Natural killer cell treated with Interleukin-12 subunit alpha and Interleukin-12 subunit beta and Interleukin-15 and Interleukin-18, amount 100 ng/mL, for 72 hours (primary cell): ENCODE measurements around the gene TMEM131L. TPM values are rescaled to one million over a fixed set of nuclear protein-coding genes. Genes with fewer than 3 reads are reported as not detected.
A peak's percentile ranks its signal among the peaks of the same experiment; 100 is the strongest.
"Not testable (repeated sequence)": the region's sequence is repeated elsewhere in the genome, so short reads cannot be mapped to it uniquely, and the experiment has no call there.

ENCODE experiments used
- ATAC-seq, 2 donors: fragments of 150-1000 bp; cut with Tn5 transposase in 1 of 2; sonication (Bioruptor Pico), chemical (Tn5 transposase) in 1 of 2; 2 replicates each; pipeline ENCODE4 v1.10.0; 2021
- DNase-seq: peaks from one replicate; pipeline ENCODE4 v3.0.0; 2022; ENCODE audit warnings: low spot score
- H3K27ac Mint-ChIP-seq, 2 donors: 1 replicate in 1 of 2; 2 replicates in 1 of 2; pipeline ENCODE4 v1.8.0; 2022; ENCODE audit warnings: mixed read lengths in 2 of 2, mild to moderate bottlenecking in 1 of 2, moderate library complexity in 1 of 2
- H3K27me3 Mint-ChIP-seq, 2 donors: 1 replicate in 1 of 2; 2 replicates in 1 of 2; pipeline ENCODE4 v1.8.0; 2022; ENCODE audit warnings: mixed read lengths in 2 of 2
- H3K36me3 Mint-ChIP-seq: one replicate; pipeline ENCODE4 v1.8.0; 2022; ENCODE audit warnings: mixed read lengths
- H3K4me1 Mint-ChIP-seq, 2 donors: 1 replicate in 1 of 2; 2 replicates in 1 of 2; pipeline ENCODE4 v1.8.0; 2022; ENCODE audit warnings: low read depth in 2 of 2, mixed read lengths in 2 of 2, mild to moderate bottlenecking in 1 of 2
- H3K4me3 Mint-ChIP-seq: one replicate; pipeline ENCODE4 v1.8.0; 2022; ENCODE audit warnings: mixed read lengths
- H3K9me3 Mint-ChIP-seq: 2 replicates; pipeline ENCODE4 v1.8.0; 2022; ENCODE audit warnings: mixed read lengths
- total RNA-seq, 2 donors: library from RNA; stranded (reverse); gene quantifications; one replicate each; pipeline ENCODE4 v1.2.3, GENCODE V29; 2022

The TMEM131L gene
- total RNA-seq, 2 donors from 2014 or later = 35.8 to 42.3 TPM

- no peak for ATAC-seq
- Mint-ChIP-seq H3K27ac (no peak overlapping the region), H3K36me3 (peaks cover 6% of the 10 kb centered on the region), H3K4me1 (peaks cover 0 to 7% of the 10 kb centered on the region in 2 donors), H3K9me3 (peaks cover 10% of the 10 kb centered on the region), H3K4me3 (no peak overlapping the region), H3K27me3 (peaks cover 9 to 12% of the 10 kb centered on the region in 2 donors)
- no peak for DNase-seq
Measured at GRCh38 chr4:153661908-153662307, 195.7 kb downstream of the TMEM131L start.

- DNase-seq = no peak
- no peak overlapping the region for H3K27ac Mint-ChIP-seq
- peaks cover 0 to 7% of the 10 kb centered on the region in 2 donors for H3K4me1 Mint-ChIP-seq
- H3K9me3 Mint-ChIP-seq = peaks cover 10% of the 10 kb centered on the region
- H3K27me3 Mint-ChIP-seq = peaks cover 19 to 29% of the 10 kb centered on the region in 2 donors
- no peak for ATAC-seq
- H3K4me3 Mint-ChIP-seq = no peak overlapping the region
- peaks cover 6% of the 10 kb centered on the region for H3K36me3 Mint-ChIP-seq
Measured at GRCh38 chr4:153663667-153664066, 197.5 kb downstream of the TMEM131L start.

- DNase-seq, H3K4me3 Mint-ChIP-seq, H3K9me3 Mint-ChIP-seq, H3K36me3 Mint-ChIP-seq, H3K4me1 Mint-ChIP-seq, ATAC-seq, H3K27ac Mint-ChIP-seq: not testable (repeated sequence)
- peaks cover 28 to 38% of the 10 kb centered on the region in 2 donors for H3K27me3 Mint-ChIP-seq
Measured at GRCh38 chr4:153666505-153666904, 200.3 kb downstream of the TMEM131L start.

DNA sequence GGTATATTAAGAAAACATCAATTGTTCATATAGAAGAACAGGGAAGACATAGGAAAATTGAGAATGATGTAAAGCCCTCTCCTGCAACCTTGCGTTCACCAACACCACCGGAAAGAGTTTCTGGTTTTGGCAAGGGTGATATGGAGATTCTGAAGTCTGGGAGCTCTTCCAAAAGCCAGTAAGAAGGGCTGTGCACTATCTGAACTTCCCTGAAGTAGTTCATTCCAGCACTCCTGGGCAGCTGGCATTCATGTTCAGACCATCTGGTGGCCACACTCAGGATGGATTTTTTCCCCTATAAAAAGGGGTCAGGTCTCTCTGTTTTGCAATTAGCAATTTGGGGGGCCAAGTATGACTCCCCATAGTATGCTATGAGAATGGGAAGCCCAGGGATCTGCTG, 202.5 kb downstream of the TMEM131L start:
- peaks cover 24 to 30% of the 10 kb centered on the region in 2 donors for H3K27me3 Mint-ChIP-seq
- H3K4me1 Mint-ChIP-seq = no peaks in the 10 kb centered on the region
- ATAC-seq = no peak
- no peaks in the 10 kb centered on the region for H3K36me3 Mint-ChIP-seq
- H3K9me3 Mint-ChIP-seq = no peaks in the 10 kb centered on the region
- H3K27ac Mint-ChIP-seq = no peak overlapping the region
- H3K4me3 Mint-ChIP-seq = no peak overlapping the region
- no peak for DNase-seq

- no peak for ATAC-seq
Measured at GRCh38 chr4:153669838-153670237, 203.7 kb downstream of the TMEM131L start.

GRCh38 chr4:153676486-153676885, 210.3 kb downstream of the TMEM131L start:
- Mint-ChIP-seq H3K27me3 (peaks cover 15 to 32% of the 10 kb centered on the region in 2 donors), H3K9me3 (peaks cover 5% of the 10 kb centered on the region), H3K4me1 (no peaks in the 10 kb centered on the region), H3K36me3 (peaks cover 15% of the 10 kb centered on the region), H3K27ac (no peak overlapping the region), H3K4me3 (no peak overlapping the region)
- ATAC-seq (no peak), DNase-seq (no peak)

More at GRCh38 chr4:153669838-153670237, 203.7 kb downstream of the TMEM131L start:
- Mint-ChIP-seq H3K9me3 (no peaks in the 10 kb centered on the region), H3K36me3 (peaks cover 1% of the 10 kb centered on the region), H3K4me3 (no peak overlapping the region), H3K27me3 (peaks cover 22 to 34% of the 10 kb centered on the region in 2 donors), H3K27ac (no peak overlapping the region), H3K4me1 (no peaks in the 10 kb centered on the region)
- DNase-seq = no peak

DNA sequence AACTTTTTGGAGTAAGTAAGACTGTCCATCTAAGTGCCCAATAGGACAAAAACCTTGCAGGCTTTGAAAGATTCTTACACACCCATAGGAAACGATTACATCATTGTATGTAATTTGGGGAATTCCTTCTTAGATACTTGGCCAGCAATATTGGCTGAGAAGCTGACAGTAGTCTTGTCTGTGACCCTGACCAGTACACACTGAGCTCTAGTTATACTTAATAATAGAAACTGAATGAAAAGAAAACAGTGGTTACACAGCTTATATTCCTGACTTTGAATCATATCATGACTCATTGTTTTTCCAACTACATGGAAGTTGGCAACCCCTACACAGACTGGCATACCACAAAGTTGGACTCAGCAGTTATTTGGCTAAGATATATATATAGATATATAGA, 210.8 kb downstream of the TMEM131L start:
- Mint-ChIP-seq H3K4me1 (no peaks in the 10 kb centered on the region), H3K27ac (no peak overlapping the region), H3K4me3 (no peak overlapping the region), H3K9me3 (peaks cover 5% of the 10 kb centered on the region), H3K27me3 (peaks cover 14 to 29% of the 10 kb centered on the region in 2 donors), H3K36me3 (peaks cover 15% of the 10 kb centered on the region)
- ATAC-seq = no peak
- no peak for DNase-seq

DNA sequence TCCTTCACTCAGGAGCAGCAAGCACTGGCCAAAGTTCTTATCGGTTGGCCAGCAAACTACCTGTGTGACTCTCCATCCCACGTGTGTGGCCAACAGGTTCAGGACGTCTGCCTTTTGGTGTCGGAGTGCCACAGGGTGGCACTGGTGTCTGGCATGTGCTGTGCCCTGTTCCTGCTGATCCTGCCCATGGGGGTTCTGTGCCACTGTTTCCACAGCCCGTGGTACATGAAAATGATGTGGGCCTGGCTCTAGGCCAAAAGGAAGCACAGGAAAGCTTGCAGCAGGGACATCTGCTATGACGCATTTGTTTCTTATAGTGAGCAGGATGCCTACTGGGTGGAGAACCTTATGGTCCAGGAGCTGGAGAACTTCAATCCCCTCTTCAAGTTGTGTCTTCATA, 213.3 kb downstream of the TMEM131L start:
- no peak for ATAC-seq
- no peak for DNase-seq
- Mint-ChIP-seq H3K27ac (no peak overlapping the region), H3K27me3 (peaks cover 26 to 44% of the 10 kb centered on the region in 2 donors), H3K9me3 (peaks cover 5% of the 10 kb centered on the region), H3K36me3 (peaks cover 15% of the 10 kb centered on the region), H3K4me1 (peaks cover 6% of the 10 kb centered on the region in 2 donors), H3K4me3 (no peak overlapping the region)

DNA sequence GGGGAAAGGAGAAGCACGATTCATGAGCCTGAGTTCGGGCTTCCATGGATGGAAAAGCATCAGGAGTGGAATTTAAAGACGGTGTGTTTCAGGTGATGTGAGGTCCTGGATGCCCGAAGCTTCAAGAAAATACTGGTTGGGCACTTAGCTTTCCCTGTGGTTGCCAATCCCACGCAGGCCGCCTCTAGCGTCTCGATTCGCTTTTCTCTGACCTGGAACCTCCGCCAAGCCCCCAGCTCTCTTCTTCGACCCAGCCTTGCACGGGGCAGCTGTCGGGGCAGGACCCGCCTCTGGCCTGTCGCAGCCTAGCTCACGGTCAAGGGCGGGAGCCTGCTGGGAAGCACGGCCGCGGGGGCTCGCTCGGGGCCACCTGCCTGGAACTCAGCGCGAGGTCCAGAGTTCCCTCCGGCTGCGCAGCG, 217.6 kb downstream of the TMEM131L start:
- Mint-ChIP-seq H3K27ac (no peak overlapping the region), H3K27me3 (peaks cover 21 to 33% of the 10 kb centered on the region in 2 donors), H3K4me1 (peaks cover 6 to 11% of the 10 kb centered on the region in 2 donors)

GRCh38 chr4:153684182-153684970, 218.2 kb downstream of the TMEM131L start, which contains the start of gene TLR2:
TLR2 (plus strand) TSS chr4:153684280; CDS start chr4:153702908, 18,628 bp downstream.
- H3K4me3 Mint-ChIP-seq = peak within 1 kb of the TSS; percentile 73
- peaks cover 4% of the 10 kb centered on the region for H3K36me3 Mint-ChIP-seq
- ATAC-seq = peak; percentile 81 to 82
- H3K9me3 Mint-ChIP-seq = no peaks in the 10 kb centered on the region
- DNase-seq = peak; percentile 69
- H3K4me1 Mint-ChIP-seq = peaks cover 6 to 11% of the 10 kb centered on the region in 2 donors
- H3K27ac Mint-ChIP-seq = peak within 1 kb of the TSS in 1 of 2 donors; percentile 34
- peaks cover 19 to 30% of the 10 kb centered on the region in 2 donors for H3K27me3 Mint-ChIP-seq

More for the DNA sequence above, 217.6 kb downstream of the TMEM131L start:
- Mint-ChIP-seq H3K9me3 (no peaks in the 10 kb centered on the region), H3K36me3 (no peaks in the 10 kb centered on the region), H3K4me3 (peak overlapping the region; percentile 73)
- DNase-seq (no peak), ATAC-seq (no peak)

- peak overlapping the region in 1 of 2 donors; percentile 34 for H3K27ac Mint-ChIP-seq
- peaks cover 3% of the 10 kb centered on the region for H3K9me3 Mint-ChIP-seq
- ATAC-seq = peak in 1 of 2 donors; percentile 61
- H3K4me3 Mint-ChIP-seq = peak overlapping the region; percentile 61
- peaks cover 6 to 11% of the 10 kb centered on the region in 2 donors for H3K4me1 Mint-ChIP-seq
- DNase-seq = no peak
- H3K27me3 Mint-ChIP-seq = peaks cover 19 to 30% of the 10 kb centered on the region in 2 donors
- peaks cover 10% of the 10 kb centered on the region for H3K36me3 Mint-ChIP-seq
Measured at GRCh38 chr4:153684971-153685371, 218.8 kb downstream of the TMEM131L start.

Other genes starting within 250 kb of the TMEM131L start
- 10 to 100 TPM; 13.5 to 18.2 TPM for gene MND1, start 121.7 kb upstream of the TMEM131L start, total RNA-seq
- 1 to 10 TPM in 1 of 2 donors, under 1 TPM in 1; 0.42 to 1.2 TPM for gene TLR2, start 217.9 kb downstream of the TMEM131L start, total RNA-seq